Neutrophil (primary cell): ENCODE results near the gene C19orf85.

ENCODE experiments used
- H3K27ac ChIP-seq: fragments of 200-600 bp; sonication (generic); 2 replicates; pipeline ENCODE4 v1.5.1; 2016; ENCODE audit warnings: mild to moderate bottlenecking, moderate library complexity
- H3K27me3 ChIP-seq: fragments of 200-600 bp; sonication (generic); 2 replicates; pipeline ENCODE4 v1.6.0; 2016; ENCODE audit warnings: mild to moderate bottlenecking
- H3K36me3 ChIP-seq: fragments of 200-600 bp; sonication (generic); 2 replicates; pipeline ENCODE4 v1.5.1; 2017
- H3K4me1 ChIP-seq, 2 experiments: fragments of 200-600 bp in 1 of 2; sonication (generic) in 1 of 2; 1 replicate in 1 of 2; 2 replicates in 1 of 2; pipeline versions ENCODE4 v1.5.1 to v1.6.1; 2013 to 2016; ENCODE audit warnings: low read depth in 1 of 2, low read length in 1 of 2, mild to moderate bottlenecking in 1 of 2, moderate library complexity in 1 of 2; ENCODE audit not compliant: control insufficient read depth in 1 of 2, insufficient read depth in 1 of 2
- H3K4me3 ChIP-seq, 2 experiments: fragments of 200-600 bp in 1 of 2; sonication (generic) in 1 of 2; 1 replicate in 1 of 2; 2 replicates in 1 of 2; pipeline ENCODE4 v1.5.1; 2013 to 2016; ENCODE audit warnings: low read depth in 1 of 2, low read length in 1 of 2, mild to moderate bottlenecking in 1 of 2, moderate library complexity in 1 of 2
- H3K9me3 ChIP-seq: fragments of 200-600 bp; sonication (generic); 2 replicates; pipeline ENCODE4 v1.5.1; 2016
- TF ChIP-seq, protein P1 (sequence below): fragments of 200-600 bp; sonication (generic); IDR thresholded peaks from 2 replicates; pipeline ENCODE4 v1.5.1; 2016; ENCODE audit warnings: antibody characterized with exemption

Gene C19orf85

GRCh38 chr19:55484593-55485438 lies 20.3 kb upstream of the C19orf85 start, which contains the start of gene NAT14:
Gene NAT14 (plus strand): TSS chr19:55485188. CDS start chr19:55485709, 521 bp downstream.
- Histone ChIP-seq H3K27me3 (peaks cover 62% of the 10 kb centered on the region), H3K9me3 (no peaks in the 10 kb centered on the region), H3K36me3 (peaks cover 34% of the 10 kb centered on the region), H3K27ac (no peak within 1 kb of the TSS), H3K4me1 (peaks cover 7 to 8% of the 10 kb centered on the region in 2 experiments), H3K4me3 (no peak within 1 kb of the TSS)
- TF ChIP-seq, protein P1, sequence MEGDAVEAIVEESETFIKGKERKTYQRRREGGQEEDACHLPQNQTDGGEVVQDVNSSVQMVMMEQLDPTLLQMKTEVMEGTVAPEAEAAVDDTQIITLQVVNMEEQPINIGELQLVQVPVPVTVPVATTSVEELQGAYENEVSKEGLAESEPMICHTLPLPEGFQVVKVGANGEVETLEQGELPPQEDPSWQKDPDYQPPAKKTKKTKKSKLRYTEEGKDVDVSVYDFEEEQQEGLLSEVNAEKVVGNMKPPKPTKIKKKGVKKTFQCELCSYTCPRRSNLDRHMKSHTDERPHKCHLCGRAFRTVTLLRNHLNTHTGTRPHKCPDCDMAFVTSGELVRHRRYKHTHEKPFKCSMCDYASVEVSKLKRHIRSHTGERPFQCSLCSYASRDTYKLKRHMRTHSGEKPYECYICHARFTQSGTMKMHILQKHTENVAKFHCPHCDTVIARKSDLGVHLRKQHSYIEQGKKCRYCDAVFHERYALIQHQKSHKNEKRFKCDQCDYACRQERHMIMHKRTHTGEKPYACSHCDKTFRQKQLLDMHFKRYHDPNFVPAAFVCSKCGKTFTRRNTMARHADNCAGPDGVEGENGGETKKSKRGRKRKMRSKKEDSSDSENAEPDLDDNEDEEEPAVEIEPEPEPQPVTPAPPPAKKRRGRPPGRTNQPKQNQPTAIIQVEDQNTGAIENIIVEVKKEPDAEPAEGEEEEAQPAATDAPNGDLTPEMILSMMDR: no peak

GRCh38 chr19:55483706-55484592 lies 19.4 kb upstream of the C19orf85 start:
- Histone ChIP-seq H3K9me3 (no peaks in the 10 kb centered on the region), H3K27me3 (peaks cover 54% of the 10 kb centered on the region), H3K27ac (no peak overlapping the region), H3K36me3 (peaks cover 34% of the 10 kb centered on the region), H3K4me1 (peaks cover 7 to 8% of the 10 kb centered on the region in 2 experiments), H3K4me3 (no peak overlapping the region)
- TF ChIP-seq, protein P1: no peak

DNA sequence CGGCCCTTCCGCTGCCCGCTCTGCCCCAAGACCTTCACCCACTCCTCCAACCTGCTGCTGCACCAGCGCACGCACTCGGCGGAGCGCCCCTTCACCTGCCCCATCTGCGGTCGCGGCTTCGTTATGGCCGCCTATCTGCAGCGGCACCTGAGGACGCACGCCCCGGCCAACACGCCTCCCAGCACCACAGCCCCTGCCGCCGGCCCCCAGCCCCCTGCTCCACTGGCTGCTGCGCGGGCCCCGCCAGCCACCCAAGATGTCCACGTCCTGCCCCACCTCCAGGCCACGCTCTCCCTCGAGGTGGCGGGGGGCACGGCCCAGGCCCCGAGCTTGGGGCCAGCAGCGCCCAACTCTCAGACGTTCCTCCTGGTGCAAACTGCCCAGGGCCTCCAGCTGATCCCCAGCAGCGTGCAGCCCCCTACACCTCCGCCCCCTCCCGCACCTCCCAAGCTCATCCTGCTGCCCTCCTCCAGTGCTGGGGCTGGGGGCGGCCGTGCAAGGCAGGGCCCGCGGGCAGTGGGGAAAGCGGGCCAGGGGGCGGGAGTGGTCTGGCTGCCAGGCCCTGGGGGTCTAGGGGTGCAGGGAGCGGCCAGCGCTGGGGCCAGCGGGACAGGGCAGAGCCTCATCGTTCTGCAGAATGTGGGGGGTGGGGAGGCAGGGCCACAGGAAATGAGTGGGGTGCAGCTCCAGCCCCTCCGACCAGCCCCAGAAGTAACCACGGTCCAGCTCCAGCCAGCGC lies 18.6 kb upstream of the C19orf85 start:
- Histone ChIP-seq H3K27me3 (peaks cover 46% of the 10 kb centered on the region), H3K4me1 (peaks cover 7 to 8% of the 10 kb centered on the region in 2 experiments), H3K9me3 (no peaks in the 10 kb centered on the region), H3K27ac (no peak overlapping the region), H3K4me3 (no peak overlapping the region), H3K36me3 (peaks cover 34% of the 10 kb centered on the region)
- TF ChIP-seq, protein P1: no peak

DNA sequence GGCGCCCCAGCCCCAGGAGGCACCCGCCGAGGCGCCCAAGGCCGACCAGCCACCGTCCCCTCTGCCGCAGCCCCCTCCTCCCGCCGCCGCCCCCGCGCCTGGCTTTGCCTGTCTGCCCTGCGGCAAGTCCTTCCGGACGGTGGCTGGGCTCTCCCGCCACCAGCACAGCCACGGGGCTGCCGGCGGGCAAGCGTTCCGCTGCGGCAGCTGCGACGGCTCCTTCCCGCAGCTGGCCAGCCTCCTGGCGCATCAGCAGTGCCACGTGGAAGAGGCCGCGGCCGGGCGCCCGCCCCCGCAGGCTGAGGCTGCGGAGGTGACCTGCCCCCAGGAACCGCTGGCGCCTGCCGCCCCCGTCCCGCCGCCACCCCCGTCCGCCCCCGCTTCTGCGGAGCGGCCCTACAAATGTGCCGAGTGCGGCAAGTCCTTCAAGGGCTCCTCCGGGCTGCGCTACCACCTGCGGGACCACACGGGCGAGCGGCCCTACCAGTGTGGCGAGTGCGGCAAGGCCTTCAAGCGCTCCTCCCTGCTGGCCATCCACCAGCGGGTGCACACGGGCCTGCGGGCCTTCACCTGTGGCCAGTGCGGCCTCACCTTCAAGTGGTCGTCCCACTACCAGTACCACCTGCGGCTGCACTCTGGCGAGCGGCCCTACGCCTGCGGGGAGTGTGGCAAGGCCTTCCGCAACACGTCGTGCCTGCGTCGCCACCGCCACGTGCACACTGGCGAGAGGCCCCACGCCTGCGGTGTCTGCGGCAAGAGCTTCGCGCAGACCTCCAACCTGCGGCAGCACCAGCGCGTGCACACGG lies 17.8 kb upstream of the C19orf85 start:
- H3K4me1 ChIP-seq: peaks cover 10 to 13% of the 10 kb centered on the region in 2 experiments
- H3K36me3 ChIP-seq: peaks cover 34% of the 10 kb centered on the region
- no peak overlapping the region for H3K4me3 ChIP-seq
- no peaks in the 10 kb centered on the region for H3K9me3 ChIP-seq
- TF ChIP-seq, protein P1: no peak
- peaks cover 38% of the 10 kb centered on the region for H3K27me3 ChIP-seq
- no peak overlapping the region for H3K27ac ChIP-seq
